NT2/D1 (cell line): ENCODE data around the gene CCDC117.

Source experiments
- YY1 ChIP-seq: IDR thresholded peaks from 2 replicates; pipeline ENCODE4 v1.6.1; 2011; ENCODE audit not compliant: insufficient read length, insufficient read depth
- ZNF274 ChIP-seq: IDR thresholded peaks from 2 replicates; pipeline ENCODE4 v1.6.1; 2011; ENCODE audit warnings: mild to moderate bottlenecking, low read depth, low read length

DNA sequence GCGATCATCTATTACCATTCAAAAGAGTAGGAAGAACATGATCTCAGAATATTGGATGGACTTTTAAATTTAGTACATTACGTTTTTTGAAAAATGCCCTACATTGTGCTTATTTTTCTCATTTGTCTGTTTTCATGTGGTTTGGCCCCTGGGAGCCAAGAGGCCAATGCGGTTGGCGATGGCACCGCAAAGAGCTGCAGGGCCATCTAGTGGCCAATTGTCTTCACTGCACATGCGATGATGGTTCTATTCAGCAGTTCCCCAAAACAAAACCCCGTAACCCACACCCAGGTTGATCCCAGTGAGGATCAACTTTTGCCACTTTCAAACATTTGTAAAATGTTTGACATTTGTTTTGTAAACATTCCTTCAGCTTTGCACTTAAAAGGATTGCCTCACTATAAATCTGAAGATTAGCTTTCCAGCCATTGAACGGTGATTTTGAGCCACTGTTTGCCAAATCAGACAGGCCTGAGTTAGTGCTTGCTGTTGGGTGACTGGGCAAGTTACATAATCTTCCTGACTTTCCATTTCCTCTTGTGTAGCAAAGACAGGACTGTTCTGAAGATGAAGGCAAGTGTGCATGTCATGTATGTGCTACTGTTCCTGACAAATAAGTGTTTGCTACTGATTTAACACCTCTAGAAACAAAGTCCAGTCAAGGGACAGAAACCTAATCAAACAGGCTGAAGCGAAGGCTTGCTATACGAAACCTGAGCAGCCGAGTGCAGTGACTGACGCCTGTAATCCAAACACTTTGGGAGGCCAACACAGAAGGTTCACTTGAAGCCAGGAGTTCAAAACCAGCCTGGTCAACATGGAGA lies 57.1 kb downstream of the CCDC117 start:
- TF ChIP-seq ZNF274: no peak
- no peak for TF ChIP-seq YY1
